ENCODE data around the gene TMEM163. TPM values are rescaled to one million over a fixed set of nuclear protein-coding genes. Genes with fewer than 3 reads are reported as not detected.
"Not testable (repeated sequence)": the region's sequence is repeated elsewhere in the genome, so short reads cannot be mapped to it uniquely, and the experiment has no call there.

The TMEM163 gene
- total RNA-seq, 2 donors from 2014 or later = 0.16 TPM; not detected in 1

- DNase-seq (ENCODE audit: low spot score in 2 of 2) (no peak), ATAC-seq (no peak)
- peaks cover 11% of the 10 kb centered on the region in 2 donors for H3K9me3 Mint-ChIP-seq
- H3K36me3 Mint-ChIP-seq = peaks cover 0 to 6% of the 10 kb centered on the region in 2 donors
- H3K27ac Mint-ChIP-seq = no peak overlapping the region
These were observed 95.8 kb downstream of the TMEM163 start for GRCh38 chr2:134623046-134623445.

- DNase-seq (ENCODE audit: low spot score in 2 of 2) (no peak), ATAC-seq (no peak)
- Mint-ChIP-seq H3K36me3 (peaks cover 0 to 6% of the 10 kb centered on the region in 2 donors), H3K9me3 (peaks cover 11% of the 10 kb centered on the region in 2 donors), H3K27ac (no peak overlapping the region)
These were observed 96.7 kb downstream of the TMEM163 start for GRCh38 chr2:134621939-134622705.

- DNase-seq (ENCODE audit: low spot score in 2 of 2) (no peak), ATAC-seq (no peak)
- Mint-ChIP-seq H3K27ac (no peak overlapping the region), H3K9me3 (peaks cover 11% of the 10 kb centered on the region in 2 donors), H3K36me3 (peaks cover 0 to 6% of the 10 kb centered on the region in 2 donors)
These were observed 99.5 kb downstream of the TMEM163 start for GRCh38 chr2:134619250-134619649.

GRCh38 chr2:134615480-134615879, 103.3 kb downstream of the TMEM163 start:
- Mint-ChIP-seq H3K36me3 (peaks cover 12 to 27% of the 10 kb centered on the region in 2 donors), H3K9me3 (peaks cover 30 to 32% of the 10 kb centered on the region in 2 donors)
- not testable (repeated sequence) for H3K27ac Mint-ChIP-seq; ATAC-seq; DNase-seq (ENCODE audit: low spot score in 2 of 2)

- DNase-seq (ENCODE audit: low spot score in 2 of 2) (no peak), ATAC-seq (no peak)
- H3K27ac Mint-ChIP-seq = peak overlapping the region in 1 of 2 donors; percentile 25
- H3K9me3 Mint-ChIP-seq = peaks cover 20% of the 10 kb centered on the region in 2 donors
- H3K36me3 Mint-ChIP-seq = peaks cover 12 to 21% of the 10 kb centered on the region in 2 donors
These were observed 107.5 kb downstream of the TMEM163 start for GRCh38 chr2:134611316-134611715.

- peaks cover 12 to 21% of the 10 kb centered on the region in 2 donors for H3K36me3 Mint-ChIP-seq
- DNase-seq (ENCODE audit: low spot score in 2 of 2) = no peak
- peaks cover 20% of the 10 kb centered on the region in 2 donors for H3K9me3 Mint-ChIP-seq
- H3K27ac Mint-ChIP-seq = no peak overlapping the region
- no peak for ATAC-seq
These were observed 107.9 kb downstream of the TMEM163 start for GRCh38 chr2:134610871-134611270.

- DNase-seq (ENCODE audit: low spot score in 2 of 2) (no peak), ATAC-seq (no peak)
- Mint-ChIP-seq H3K9me3 (peaks cover 20% of the 10 kb centered on the region in 2 donors), H3K27ac (no peak overlapping the region), H3K36me3 (peaks cover 12 to 21% of the 10 kb centered on the region in 2 donors)
These were observed 108.8 kb downstream of the TMEM163 start for GRCh38 chr2:134609924-134610513.

- DNase-seq (ENCODE audit: low spot score in 2 of 2) (no peak), ATAC-seq (no peak)
- Mint-ChIP-seq H3K9me3 (peaks cover 0 to 4% of the 10 kb centered on the region in 2 donors), H3K27ac (no peak overlapping the region), H3K36me3 (no peaks in the 10 kb centered on the region)
These were observed 114.8 kb downstream of the TMEM163 start for GRCh38 chr2:134603966-134604365.

GRCh38 chr2:134602666-134603065, 116.1 kb downstream of the TMEM163 start:
- ATAC-seq = no peak
- peaks cover 0 to 10% of the 10 kb centered on the region in 2 donors for H3K9me3 Mint-ChIP-seq

GRCh38 chr2:134601264-134601663, 117.5 kb downstream of the TMEM163 start:
- H3K27ac Mint-ChIP-seq = no peak overlapping the region
- no peak for DNase-seq (ENCODE audit: low spot score in 2 of 2)
- ATAC-seq = no peak

More at GRCh38 chr2:134602666-134603065, 116.1 kb downstream of the TMEM163 start:
- Mint-ChIP-seq H3K36me3 (no peaks in the 10 kb centered on the region), H3K27ac (no peak overlapping the region)
- DNase-seq (ENCODE audit: low spot score in 2 of 2) = no peak

GRCh38 chr2:134600208-134600607, 118.6 kb downstream of the TMEM163 start:
- H3K36me3 Mint-ChIP-seq = no peaks in the 10 kb centered on the region
- no peak for ATAC-seq
- no peak overlapping the region for H3K27ac Mint-ChIP-seq
- peaks cover 0 to 10% of the 10 kb centered on the region in 2 donors for H3K9me3 Mint-ChIP-seq
- DNase-seq (ENCODE audit: low spot score in 2 of 2) = no peak

More at GRCh38 chr2:134601264-134601663, 117.5 kb downstream of the TMEM163 start:
- Mint-ChIP-seq H3K9me3 (peaks cover 0 to 10% of the 10 kb centered on the region in 2 donors), H3K36me3 (no peaks in the 10 kb centered on the region)

- no peak overlapping the region for H3K27ac Mint-ChIP-seq
- DNase-seq (ENCODE audit: low spot score in 2 of 2) (no peak), ATAC-seq (no peak)
- H3K9me3 Mint-ChIP-seq = peaks cover 0 to 10% of the 10 kb centered on the region in 2 donors
- H3K36me3 Mint-ChIP-seq = no peaks in the 10 kb centered on the region
These were observed 119.6 kb downstream of the TMEM163 start for GRCh38 chr2:134599236-134599635.

- no peak for ATAC-seq
- H3K36me3 Mint-ChIP-seq = peaks cover 12 to 23% of the 10 kb centered on the region in 2 donors
These were observed 124.4 kb downstream of the TMEM163 start for GRCh38 chr2:134594399-134594798.

GRCh38 chr2:134593519-134593918, 125.3 kb downstream of the TMEM163 start:
- peaks cover 25 to 41% of the 10 kb centered on the region in 2 donors for H3K9me3 Mint-ChIP-seq
- no peak overlapping the region for H3K27ac Mint-ChIP-seq
- ATAC-seq (no peak), DNase-seq (ENCODE audit: low spot score in 2 of 2) (no peak)
- H3K36me3 Mint-ChIP-seq = peaks cover 12 to 28% of the 10 kb centered on the region in 2 donors

More at GRCh38 chr2:134594399-134594798, 124.4 kb downstream of the TMEM163 start:
- DNase-seq (ENCODE audit: low spot score in 2 of 2) = no peak
- no peak overlapping the region for H3K27ac Mint-ChIP-seq
- H3K9me3 Mint-ChIP-seq = peaks cover 19 to 35% of the 10 kb centered on the region in 2 donors

- no peak overlapping the region for H3K27ac Mint-ChIP-seq
- no peak for ATAC-seq
- H3K36me3 Mint-ChIP-seq = peaks cover 12 to 35% of the 10 kb centered on the region in 2 donors
- H3K9me3 Mint-ChIP-seq = peaks cover 28 to 42% of the 10 kb centered on the region in 2 donors
- no peak for DNase-seq (ENCODE audit: low spot score in 2 of 2)
These were observed 126.4 kb downstream of the TMEM163 start for GRCh38 chr2:134592377-134592776.

- Mint-ChIP-seq H3K36me3 (peaks cover 12 to 35% of the 10 kb centered on the region in 2 donors), H3K9me3 (peaks cover 28 to 42% of the 10 kb centered on the region in 2 donors), H3K27ac (peak overlapping the region in 1 of 2 donors; percentile 70)
- ATAC-seq (no peak), DNase-seq (ENCODE audit: low spot score in 2 of 2) (no peak)
These were observed 127.3 kb downstream of the TMEM163 start for GRCh38 chr2:134591526-134591925.

- Mint-ChIP-seq H3K9me3 (peaks cover 28 to 42% of the 10 kb centered on the region in 2 donors), H3K27ac (peak overlapping the region in 1 of 2 donors; percentile 70), H3K36me3 (peaks cover 12 to 35% of the 10 kb centered on the region in 2 donors)
- DNase-seq (ENCODE audit: low spot score in 2 of 2) = no peak
- ATAC-seq = peak in 1 of 2 donors; percentile 71
These were observed 128.1 kb downstream of the TMEM163 start for GRCh38 chr2:134590679-134591078.
